Loucy (cell line): ENCODE data around the gene MYL7.

ENCODE experiments used
- H2AFZ ChIP-seq: fragments of 200-600 bp; sonication (generic); 2 replicates; pipeline ENCODE4 v1.6.0; 2016; ENCODE audit warnings: antibody characterized with exemption, mild to moderate bottlenecking, low read length, moderate library complexity
- H3F3A ChIP-seq: fragments of 200-600 bp; 2 replicates; pipeline ENCODE4 v1.6.0; 2016; ENCODE audit warnings: antibody characterized with exemption, low read depth, mild to moderate bottlenecking
- H3K27me3 ChIP-seq: fragments of 200-600 bp; sonication (generic); 2 replicates; pipeline ENCODE4 v1.6.1; 2014; ENCODE audit warnings: low read length, mild to moderate bottlenecking; ENCODE audit not compliant: insufficient read depth, poor library complexity, severe bottlenecking
- H3K36me3 ChIP-seq: fragments of 200-600 bp; sonication (generic); 2 replicates; pipeline ENCODE4 v1.6.1; 2016; ENCODE audit warnings: low read length; ENCODE audit not compliant: insufficient read depth
- H3K4me1 ChIP-seq: fragments of 200-600 bp; sonication (generic); 2 replicates; pipeline ENCODE4 v1.5.1; 2014; ENCODE audit warnings: low read length, mild to moderate bottlenecking; ENCODE audit not compliant: insufficient read depth, poor library complexity, severe bottlenecking
- H3K4me2 ChIP-seq: fragments of 200-600 bp; sonication (generic); 2 replicates; pipeline ENCODE4 v1.6.0; 2014; ENCODE audit warnings: antibody characterized with exemption, low read length, low read depth, mild to moderate bottlenecking; ENCODE audit not compliant: poor library complexity, severe bottlenecking
- H3K4me3 ChIP-seq: fragments of 200-600 bp; sonication (generic); 2 replicates; pipeline ENCODE4 v1.5.1; 2014; ENCODE audit warnings: low read length, mild to moderate bottlenecking, mixed read lengths; ENCODE audit not compliant: poor library complexity, severe bottlenecking
- H3K79me2 ChIP-seq: fragments of 200-600 bp; sonication (generic); 2 replicates; pipeline ENCODE4 v1.6.1; 2014; ENCODE audit warnings: low read length; ENCODE audit not compliant: insufficient read depth
- H3K9ac ChIP-seq: fragments of 200-600 bp; sonication (generic); 2 replicates; pipeline ENCODE4 v1.6.0; 2014; ENCODE audit warnings: mild to moderate bottlenecking, low read depth, low read length, moderate library complexity; ENCODE audit not compliant: poor library complexity, severe bottlenecking
- H3K9me2 ChIP-seq: fragments of 200-600 bp; sonication (generic); replicated peaks from 2 replicates; pipeline ENCODE4 v1.6.1; 2016; ENCODE audit warnings: low read depth, low read length, mixed read lengths
- H3K9me3 ChIP-seq: fragments of 200-600 bp; sonication (generic); 2 replicates; pipeline ENCODE4 v1.6.1; 2014; ENCODE audit warnings: mild to moderate bottlenecking, antibody characterized with exemption, low read length, low read depth; ENCODE audit not compliant: insufficient read depth
- H4K20me1 ChIP-seq: fragments of 200-600 bp; sonication (generic); 2 replicates; pipeline ENCODE4 v1.6.0; 2014; ENCODE audit warnings: antibody characterized with exemption, low read length, mild to moderate bottlenecking; ENCODE audit not compliant: insufficient read depth, poor library complexity, severe bottlenecking
- EZH2phosphoT487 ChIP-seq: fragments of 200-600 bp; IDR thresholded peaks from 2 replicates; pipeline ENCODE4 v1.6.1; 2018; ENCODE audit warnings: antibody characterized with exemption, mild to moderate bottlenecking, moderate library complexity, borderline replicate concordance
- TF ChIP-seq, protein P1 (sequence below): fragments of 200-600 bp; sonication (generic); conservative IDR thresholded peaks from 2 replicates; pipeline ENCODE4 v1.5.1; 2014; ENCODE audit warnings: mild to moderate bottlenecking, antibody characterized with exemption, low read length

The MYL7 gene

DNA sequence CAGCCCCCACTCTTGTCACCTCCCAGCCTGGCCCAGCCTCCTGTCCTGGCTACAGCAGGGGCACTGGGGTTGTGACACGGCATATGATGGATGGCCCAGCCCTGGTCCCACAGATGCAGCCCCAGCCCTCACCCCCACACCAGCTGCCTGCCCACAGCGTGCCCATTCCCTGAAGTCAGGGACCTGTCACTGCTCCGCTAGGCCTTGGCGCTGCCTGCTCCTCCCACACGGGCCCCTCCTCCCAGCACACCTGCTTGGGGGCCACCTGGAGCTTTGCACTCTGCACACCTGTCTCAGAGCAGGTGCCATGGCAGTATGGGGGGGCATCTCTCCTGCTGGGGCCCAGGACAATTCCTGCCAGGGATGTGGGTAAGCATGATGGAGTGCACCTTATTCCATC, 44.6 kb upstream of the MYL7 start:
- Histone ChIP-seq H3K9me2 (no peaks in the 10 kb centered on the region), H3K9me3 (peaks cover 3% of the 10 kb centered on the region; the same call in 1 of the 2 replicates), H3K4me2 (no peak overlapping the region), H3K27me3 (no peaks in the 10 kb centered on the region), H3K9ac (no peak overlapping the region), H3K4me3 (no peak overlapping the region), H2AFZ (no peak overlapping the region), H4K20me1 (no peaks in the 10 kb centered on the region), H3K36me3 (no peaks in the 10 kb centered on the region), H3K79me2 (no peaks in the 10 kb centered on the region), H3F3A (no peaks in the 10 kb centered on the region), H3K4me1 (no peaks in the 10 kb centered on the region)
- TF ChIP-seq, protein P1, sequence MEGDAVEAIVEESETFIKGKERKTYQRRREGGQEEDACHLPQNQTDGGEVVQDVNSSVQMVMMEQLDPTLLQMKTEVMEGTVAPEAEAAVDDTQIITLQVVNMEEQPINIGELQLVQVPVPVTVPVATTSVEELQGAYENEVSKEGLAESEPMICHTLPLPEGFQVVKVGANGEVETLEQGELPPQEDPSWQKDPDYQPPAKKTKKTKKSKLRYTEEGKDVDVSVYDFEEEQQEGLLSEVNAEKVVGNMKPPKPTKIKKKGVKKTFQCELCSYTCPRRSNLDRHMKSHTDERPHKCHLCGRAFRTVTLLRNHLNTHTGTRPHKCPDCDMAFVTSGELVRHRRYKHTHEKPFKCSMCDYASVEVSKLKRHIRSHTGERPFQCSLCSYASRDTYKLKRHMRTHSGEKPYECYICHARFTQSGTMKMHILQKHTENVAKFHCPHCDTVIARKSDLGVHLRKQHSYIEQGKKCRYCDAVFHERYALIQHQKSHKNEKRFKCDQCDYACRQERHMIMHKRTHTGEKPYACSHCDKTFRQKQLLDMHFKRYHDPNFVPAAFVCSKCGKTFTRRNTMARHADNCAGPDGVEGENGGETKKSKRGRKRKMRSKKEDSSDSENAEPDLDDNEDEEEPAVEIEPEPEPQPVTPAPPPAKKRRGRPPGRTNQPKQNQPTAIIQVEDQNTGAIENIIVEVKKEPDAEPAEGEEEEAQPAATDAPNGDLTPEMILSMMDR = no peak
- TF ChIP-seq EZH2phosphoT487 = no peak

DNA sequence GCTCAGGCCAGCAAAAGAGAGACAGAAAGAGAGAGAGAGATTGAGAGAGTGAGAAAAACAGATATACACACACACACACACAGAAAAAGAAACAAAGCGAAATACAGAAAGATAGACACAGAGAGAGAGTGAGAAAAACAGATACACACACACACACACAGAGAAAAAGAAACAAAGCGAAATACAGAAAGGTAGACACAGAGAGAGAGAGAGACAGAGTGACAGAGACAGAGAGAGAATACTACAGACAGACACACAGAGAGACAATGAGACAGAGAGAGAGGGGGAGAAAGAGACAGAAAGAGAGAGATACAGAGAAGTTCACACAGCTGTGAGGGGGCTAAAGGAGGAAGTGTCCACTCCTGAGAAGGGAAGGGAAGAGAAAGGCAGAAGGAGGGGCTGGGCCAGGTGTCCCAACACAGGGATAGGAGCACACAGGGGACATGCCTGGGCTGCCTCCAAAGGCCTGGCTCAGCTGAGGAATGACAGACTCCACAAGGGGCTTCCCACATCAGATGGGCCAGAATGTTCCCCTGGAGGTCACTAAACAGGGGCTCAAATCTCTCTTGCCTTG, 43.8 kb upstream of the MYL7 start:
- H3F3A ChIP-seq = no peaks in the 10 kb centered on the region
- no peaks in the 10 kb centered on the region for H3K79me2 ChIP-seq
- H3K4me2 ChIP-seq = no peak overlapping the region
- H3K9me2 ChIP-seq = no peaks in the 10 kb centered on the region
- TF ChIP-seq EZH2phosphoT487 = no peak
- TF ChIP-seq, protein P1 = no peak
- H3K9me3 ChIP-seq = peaks cover 3% of the 10 kb centered on the region; the same call in 1 of the 2 replicates
- H3K4me3 ChIP-seq = no peak overlapping the region
- H3K36me3 ChIP-seq = no peaks in the 10 kb centered on the region
- H4K20me1 ChIP-seq = no peaks in the 10 kb centered on the region
- H2AFZ ChIP-seq = no peak overlapping the region
- H3K4me1 ChIP-seq = no peaks in the 10 kb centered on the region
- no peak overlapping the region for H3K9ac ChIP-seq
- H3K27me3 ChIP-seq = no peaks in the 10 kb centered on the region

DNA sequence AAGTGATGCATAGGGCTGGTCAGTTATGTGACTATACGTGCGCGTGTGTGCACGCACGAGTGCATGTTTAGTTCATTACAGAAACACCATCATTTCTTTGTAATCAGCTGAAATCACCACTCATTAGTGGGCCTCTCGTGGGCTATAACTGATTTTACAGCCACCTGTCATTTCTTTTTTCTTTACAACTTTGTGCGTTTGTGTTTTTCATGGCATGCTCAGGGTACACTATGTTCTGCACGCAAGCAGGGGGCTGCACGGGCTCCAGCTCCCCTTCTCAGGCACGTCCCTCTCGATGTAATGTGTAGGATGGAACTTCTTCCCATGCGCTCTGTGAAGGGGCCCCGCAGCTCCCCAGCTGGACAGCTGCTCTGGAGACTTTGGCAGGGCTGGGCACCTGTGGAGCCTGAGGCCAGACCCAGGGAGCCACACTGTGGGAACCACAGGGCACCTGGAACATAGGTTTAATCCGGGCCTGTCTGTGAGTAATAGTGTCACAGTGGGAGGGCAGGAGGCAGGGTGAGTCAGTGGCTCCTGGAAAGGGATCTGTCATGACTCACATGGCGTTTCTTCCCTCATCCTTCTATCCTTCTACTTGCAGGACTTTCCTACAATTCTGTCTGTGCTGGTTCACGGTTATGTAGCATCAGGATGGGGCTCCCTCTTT, 43.2 kb upstream of the MYL7 start:
- no peaks in the 10 kb centered on the region for H3K36me3 ChIP-seq
- H3K9me2 ChIP-seq = no peaks in the 10 kb centered on the region
- peaks cover 3% of the 10 kb centered on the region; the same call in 1 of the 2 replicates for H3K9me3 ChIP-seq
- no peak overlapping the region for H2AFZ ChIP-seq
- no peak overlapping the region for H3K9ac ChIP-seq
- no peaks in the 10 kb centered on the region for H3K4me1 ChIP-seq
- no peaks in the 10 kb centered on the region for H3K79me2 ChIP-seq
- H4K20me1 ChIP-seq = no peaks in the 10 kb centered on the region
- no peak overlapping the region for H3K4me2 ChIP-seq
- H3K4me3 ChIP-seq = no peak overlapping the region
- no peak for TF ChIP-seq EZH2phosphoT487
- TF ChIP-seq, protein P1 = no peak
- no peaks in the 10 kb centered on the region for H3K27me3 ChIP-seq
- H3F3A ChIP-seq = no peaks in the 10 kb centered on the region
